Spinal cord (tissue), 10 donors: ENCODE measurements around the gene RAB33B. TPM values are rescaled to one million over a fixed set of nuclear protein-coding genes. Genes with fewer than 3 reads are reported as not detected.
"Not testable (repeated sequence)": the region's sequence is repeated elsewhere in the genome, so short reads cannot be mapped to it uniquely, and the experiment has no call there.

Source experiments
- DNase-seq, 6 donors: peaks; one replicate each; pipeline versions ENCODE4 v3.0.0 to v3.0.0-alpha.2; 2013 to 2015; ENCODE audit warnings: low spot score in 6 of 6, low read depth in 4 of 6
- H3K27ac ChIP-seq: one replicate; pipeline ENCODE4 v1.5.1; 2013; ENCODE audit warnings: low read depth, low read length, control low read depth
- H3K27me3 ChIP-seq: one replicate; pipeline ENCODE4 v1.6.1; 2013; ENCODE audit warnings: low read length; ENCODE audit not compliant: control insufficient read depth, insufficient read depth
- H3K36me3 ChIP-seq: one replicate; pipeline ENCODE4 v1.6.1; 2013; ENCODE audit warnings: low read length; ENCODE audit not compliant: control insufficient read depth, insufficient read depth
- H3K4me1 ChIP-seq: one replicate; pipeline ENCODE4 v1.6.1; 2013; ENCODE audit warnings: low read length; ENCODE audit not compliant: control insufficient read depth, insufficient read depth
- H3K4me3 ChIP-seq: one replicate; pipeline ENCODE4 v1.5.1; 2013; ENCODE audit warnings: low read depth, low read length, control low read depth
- H3K9me3 ChIP-seq: one replicate; pipeline ENCODE4 v1.6.1; 2013; ENCODE audit warnings: low read length; ENCODE audit not compliant: control insufficient read depth, insufficient read depth
- WGBS: methylation state at CpG from one replicate; pipeline ENCODE4 v1.1.5; 2013; ENCODE audit warnings: missing lambda C conversion rate; ENCODE audit not compliant: insufficient coverage; 5-methylcytosine and 5-hydroxymethylcytosine counted together
- polyA plus RNA-seq, 2 donors: library from polyadenylated mRNA; unstranded; fragments of 120-200 nt; gene quantifications; one replicate each; pipeline ENCODE4 v1.2.1, GENCODE V29; 2013; ENCODE audit not compliant: insufficient read length in 2 of 2
- total RNA-seq, 2 donors: library from RNA; depleted of rRNA in 1 of 2; stranded (reverse); fragments of 120-200 nt in 1 of 2; fragments of >200 nt in 1 of 2; gene quantifications; one replicate each; pipeline versions ENCODE4 v1.2.3 to v1.2.4, GENCODE V29; 2013 to 2014
- donor health status: healthy.

RAB33B gene
- total and polyA plus RNA-seq, 4 donors = 7.9 to 30.1 (median 10.5) TPM

DNA sequence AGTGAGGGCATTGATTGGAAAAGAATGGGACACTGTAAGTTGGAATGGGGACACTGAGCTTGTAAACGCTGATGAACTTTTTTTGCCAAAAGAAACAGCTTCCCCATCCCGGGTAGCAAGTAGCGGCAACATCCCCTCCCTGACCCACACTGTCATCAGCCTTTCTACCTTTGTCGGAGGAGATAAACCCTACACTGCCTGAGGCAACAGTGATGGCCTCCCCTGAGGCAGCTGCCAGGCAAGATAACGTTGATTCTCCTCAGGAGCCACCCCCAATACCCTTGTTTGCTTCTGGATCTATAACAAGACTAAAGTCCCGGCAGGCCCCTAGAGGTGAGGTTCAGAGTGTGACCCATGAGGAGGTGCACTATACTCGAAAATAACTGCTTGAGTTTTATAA is 10.3 kb upstream of the RAB33B start:
- Histone ChIP-seq H3K4me1 (no peaks in the 10 kb centered on the region), H3K27me3 (no peaks in the 10 kb centered on the region), H3K9me3 (peaks cover 16% of the 10 kb centered on the region), H3K27ac (no peak overlapping the region), H3K4me3 (no peak overlapping the region), H3K36me3 (no peaks in the 10 kb centered on the region)
- WGBS = 97% methylated on average over 4 of the region's 7 CpGs
- DNase-seq = no peak

DNA sequence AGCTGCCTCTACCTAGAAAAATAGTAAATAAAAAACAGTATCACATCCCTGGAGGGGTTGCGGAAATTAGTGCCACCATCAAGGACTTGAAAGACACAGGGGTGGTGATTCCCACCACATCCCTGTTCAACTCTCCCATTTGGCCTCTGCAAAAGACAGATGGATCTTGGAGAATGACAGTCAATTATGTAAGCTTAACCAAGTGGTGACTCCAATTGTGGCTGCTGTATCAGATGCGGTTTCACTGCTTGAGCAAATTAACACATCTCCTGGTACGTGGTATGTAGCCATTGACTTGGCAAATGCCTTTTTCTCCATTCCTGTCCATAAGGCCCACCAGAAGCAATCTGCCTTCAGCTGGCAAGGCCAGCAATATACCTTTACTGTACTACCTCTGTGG is 9.0 kb upstream of the RAB33B start:
- H3K4me1 ChIP-seq, H3K9me3 ChIP-seq, H3K27ac ChIP-seq, H3K36me3 ChIP-seq, H3K4me3 ChIP-seq, DNase-seq, H3K27me3 ChIP-seq: not testable (repeated sequence)
- WGBS = 63% methylated on average over 1 of the region's 3 CpGs

DNA sequence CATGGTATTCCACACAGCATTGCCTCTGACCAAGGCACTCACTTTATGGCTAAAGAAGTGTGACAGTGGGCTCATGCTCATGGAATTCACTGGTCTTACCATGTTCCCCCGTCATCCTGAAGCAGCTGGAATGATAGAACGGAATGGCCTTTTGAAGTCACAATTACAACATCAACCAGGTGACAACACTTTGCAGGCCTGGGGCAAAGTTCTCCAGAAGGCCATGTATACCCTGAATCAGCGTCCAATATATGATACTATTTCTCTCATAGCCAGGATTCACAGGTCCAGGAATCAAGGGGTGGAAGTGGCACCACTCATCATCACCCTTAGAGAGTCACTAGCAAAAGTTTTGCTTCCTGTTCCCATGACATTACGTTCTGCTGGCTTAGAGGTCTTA is 6.8 kb upstream of the RAB33B start:
- 97% methylated on average over 3 of the region's 4 CpGs for WGBS
- not testable (repeated sequence) for H3K9me3 ChIP-seq, DNase-seq, H3K4me3 ChIP-seq, H3K27ac ChIP-seq, H3K27me3 ChIP-seq, H3K4me1 ChIP-seq, H3K36me3 ChIP-seq

DNA sequence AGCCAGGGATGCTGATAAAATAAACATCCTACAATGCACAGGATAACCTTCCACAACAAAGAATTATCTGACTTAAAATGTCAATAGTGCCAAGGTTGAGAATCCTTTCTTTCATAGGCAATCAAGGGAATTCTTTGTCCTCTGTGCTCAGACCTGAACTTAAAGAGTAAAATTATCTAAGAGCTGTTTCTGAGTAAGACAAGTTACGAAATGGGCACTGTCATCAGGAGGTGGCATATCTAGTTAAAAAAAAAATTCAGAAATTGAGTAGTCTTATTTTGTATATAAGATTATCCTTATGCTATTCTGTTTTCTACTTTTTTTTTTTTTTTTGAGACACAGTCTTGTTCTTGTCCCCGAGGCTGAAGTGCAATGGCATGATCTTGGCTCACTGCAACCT is 3.3 kb upstream of the RAB33B start:
- Histone ChIP-seq H3K4me1 (peaks cover 4% of the 10 kb centered on the region), H3K27me3 (no peaks in the 10 kb centered on the region), H3K9me3 (peaks cover 6% of the 10 kb centered on the region), H3K4me3 (no peak overlapping the region), H3K36me3 (no peaks in the 10 kb centered on the region), H3K27ac (no peak overlapping the region)
- 78% methylated on average over 1 of the region's 2 CpGs for WGBS
- DNase-seq = no peak

DNA sequence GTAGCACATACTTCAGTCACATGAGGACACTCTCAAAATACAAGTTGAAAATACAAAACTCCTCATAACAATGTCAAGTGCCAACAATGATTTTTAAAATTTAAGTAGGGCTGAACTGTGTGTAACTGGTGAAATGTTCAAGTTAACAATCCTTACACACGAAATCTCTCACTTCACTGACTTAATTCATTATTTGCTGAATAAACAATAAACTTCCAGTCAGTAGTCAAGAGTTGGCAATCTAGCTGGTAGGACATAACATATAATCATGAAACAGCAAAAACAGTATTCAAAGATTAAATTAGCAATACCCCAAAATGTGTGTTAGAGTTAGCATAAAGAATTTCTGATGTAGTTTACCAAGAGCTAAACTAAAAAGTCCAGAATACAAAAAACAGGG is 1.9 kb upstream of the RAB33B start:
- H3K4me3 ChIP-seq = no peak overlapping the region
- H3K4me1 ChIP-seq = peaks cover 4% of the 10 kb centered on the region
- no peak overlapping the region for H3K27ac ChIP-seq
- DNase-seq = no peak
- no peaks in the 10 kb centered on the region for H3K9me3 ChIP-seq
- H3K27me3 ChIP-seq = no peaks in the 10 kb centered on the region
- no CpG with 5 or more reads among the region's 1 CpG for WGBS
- no peaks in the 10 kb centered on the region for H3K36me3 ChIP-seq

DNA sequence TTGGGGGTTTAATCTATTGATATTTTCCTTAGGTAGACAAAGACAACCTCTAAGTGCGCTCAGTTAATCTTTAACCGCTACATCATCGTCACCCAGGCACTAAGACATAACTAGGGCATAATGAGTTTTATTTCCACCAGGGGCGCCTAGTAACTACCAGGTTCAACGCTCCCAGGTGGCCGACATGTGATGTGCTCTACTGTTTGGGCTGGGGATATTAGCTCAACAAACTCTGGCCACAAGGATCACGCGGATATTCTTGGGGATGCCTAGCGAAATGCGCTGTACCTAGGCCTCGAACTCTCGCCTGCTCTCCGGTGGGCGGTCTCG is 915 bp upstream of the RAB33B start:
- Histone ChIP-seq H3K27me3 (no peaks in the 10 kb centered on the region), H3K36me3 (no peaks in the 10 kb centered on the region), H3K4me3 (peak overlapping the region; percentile 90), H3K4me1 (peaks cover 4% of the 10 kb centered on the region), H3K9me3 (no peaks in the 10 kb centered on the region), H3K27ac (peak overlapping the region; percentile 89)
- 0% methylated on average over 11 of the region's 15 CpGs for WGBS
- DNase-seq = peak in 1 of 6 donors; percentile 12

DNA sequence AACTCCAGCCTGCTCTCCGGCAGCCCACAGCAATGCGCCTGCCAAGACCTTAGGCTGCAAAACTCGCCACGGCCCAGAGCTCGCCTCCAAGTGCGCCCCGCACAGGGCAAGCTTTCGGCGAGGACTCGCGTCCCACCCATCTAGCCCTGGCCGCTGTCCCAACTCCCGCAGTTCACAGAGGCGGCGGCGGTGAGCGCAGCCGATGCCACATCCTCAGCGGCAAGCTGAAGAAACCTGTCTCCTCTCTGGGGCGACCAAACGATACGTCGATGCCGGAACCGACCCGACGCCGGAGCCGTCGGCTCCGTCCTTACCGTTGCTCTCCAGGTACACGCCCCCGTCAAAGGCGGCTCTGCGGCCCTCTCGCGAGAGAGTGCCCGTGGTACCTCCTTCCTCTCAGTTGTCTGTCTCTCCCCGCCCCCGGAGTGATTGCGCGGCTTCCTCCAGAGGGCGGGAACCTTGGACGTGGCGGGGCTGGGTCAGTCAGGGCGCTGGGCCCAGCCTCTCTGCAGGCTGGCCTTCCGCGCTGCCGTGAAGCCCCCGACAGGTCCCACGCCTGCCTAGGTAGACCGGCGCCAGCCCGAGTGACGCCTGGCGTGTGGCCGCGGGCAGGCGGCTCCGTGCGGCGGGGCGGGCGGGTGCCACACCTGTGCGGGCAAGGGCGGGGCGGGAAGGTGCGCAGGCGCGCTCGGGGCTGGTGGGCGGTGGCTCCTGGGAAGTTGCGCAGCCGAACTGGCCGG is 380 bp upstream of the RAB33B start:
- H3K27ac ChIP-seq = peak overlapping the region; percentile 89
- H3K36me3 ChIP-seq = no peaks in the 10 kb centered on the region
- under 1% methylated on average over 76 of the region's 76 CpGs for WGBS
- no peaks in the 10 kb centered on the region for H3K27me3 ChIP-seq
- peak; percentile 76 to 98 (median 87) for DNase-seq
- peak overlapping the region; percentile 90 for H3K4me3 ChIP-seq
- peaks cover 4% of the 10 kb centered on the region for H3K4me1 ChIP-seq
- no peaks in the 10 kb centered on the region for H3K9me3 ChIP-seq

DNA sequence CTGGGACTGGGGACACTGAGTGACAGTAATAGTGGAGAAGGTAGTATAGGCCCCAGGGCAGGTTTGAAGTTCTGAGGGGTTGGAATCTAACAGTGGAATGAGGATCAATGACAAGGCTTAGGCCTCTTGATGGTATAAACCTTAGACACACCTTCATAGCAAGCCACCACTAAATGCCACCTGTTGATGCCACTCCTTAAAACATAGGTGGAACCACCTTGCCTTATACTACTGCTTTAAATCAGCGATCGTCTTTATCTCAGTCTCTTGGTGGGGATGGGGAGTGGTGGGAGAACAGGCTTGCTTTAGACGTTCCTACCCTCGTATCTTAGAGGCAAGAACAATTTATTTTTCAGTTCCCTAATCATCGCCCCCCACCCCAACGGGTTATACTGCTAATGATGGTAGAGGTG is 1.2 kb downstream of the RAB33B start:
- peaks cover 4% of the 10 kb centered on the region for H3K4me1 ChIP-seq
- no peaks in the 10 kb centered on the region for H3K27me3 ChIP-seq
- peak in 1 of 6 donors; percentile 9 for DNase-seq
- peak overlapping the region; percentile 90 for H3K4me3 ChIP-seq
- no peaks in the 10 kb centered on the region for H3K9me3 ChIP-seq
- WGBS = no CpG with 5 or more reads among the region's 6 CpGs
- no peak overlapping the region for H3K27ac ChIP-seq
- no peaks in the 10 kb centered on the region for H3K36me3 ChIP-seq

DNA sequence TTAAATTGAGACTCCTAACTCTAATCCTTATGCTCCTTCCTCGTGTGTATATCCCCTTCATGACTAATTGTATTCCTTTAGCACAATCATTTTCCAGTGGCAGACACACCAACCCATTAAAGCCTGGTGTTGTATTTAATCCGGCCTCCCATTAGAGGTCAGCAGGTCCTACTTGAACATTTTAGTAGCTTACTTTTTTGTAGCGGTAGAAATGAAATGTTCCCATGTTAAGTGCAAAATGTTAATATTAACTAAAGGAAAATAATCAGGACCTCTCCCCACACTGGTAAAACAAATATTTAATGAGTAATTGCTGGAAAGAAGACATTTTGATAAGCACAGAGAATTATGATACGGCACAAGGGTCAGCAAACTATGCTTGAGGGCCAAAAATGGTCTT is 3.4 kb downstream of the RAB33B start:
- H3K27me3 ChIP-seq = no peaks in the 10 kb centered on the region
- no peaks in the 10 kb centered on the region for H3K9me3 ChIP-seq
- H3K4me1 ChIP-seq = peaks cover 4% of the 10 kb centered on the region
- no peak overlapping the region for H3K4me3 ChIP-seq
- no peak for DNase-seq
- H3K27ac ChIP-seq = no peak overlapping the region
- no peaks in the 10 kb centered on the region for H3K36me3 ChIP-seq
- 30% methylated on average over 1 of the region's 4 CpGs for WGBS

DNA sequence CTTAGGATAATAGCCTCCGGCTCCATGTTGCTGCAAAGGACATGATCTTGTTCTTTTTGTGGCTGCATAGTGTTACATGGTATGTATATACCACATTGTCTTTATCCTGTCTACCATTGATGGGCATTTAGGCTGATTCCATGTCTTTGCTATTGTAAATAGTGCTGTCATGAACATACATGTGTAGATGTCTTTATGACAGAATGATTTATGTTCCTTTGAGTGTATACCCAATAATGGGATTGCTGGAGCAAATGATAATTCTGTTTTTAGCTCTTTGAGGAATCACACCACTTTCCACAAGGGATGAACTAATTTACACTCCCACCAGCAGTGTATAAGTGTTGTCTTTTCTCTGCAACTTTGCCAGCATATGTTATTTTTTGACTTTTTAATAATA is 4.6 kb downstream of the RAB33B start:
- no CpG with 5 or more reads among the region's 1 CpG for WGBS
- H3K27ac ChIP-seq = no peak overlapping the region
- no peaks in the 10 kb centered on the region for H3K9me3 ChIP-seq
- H3K27me3 ChIP-seq = no peaks in the 10 kb centered on the region
- H3K4me3 ChIP-seq = no peak overlapping the region
- peaks cover 4% of the 10 kb centered on the region for H3K4me1 ChIP-seq
- H3K36me3 ChIP-seq = no peaks in the 10 kb centered on the region
- DNase-seq = no peak
